ENCODE results near the gene DYNC1H1.

DNA sequence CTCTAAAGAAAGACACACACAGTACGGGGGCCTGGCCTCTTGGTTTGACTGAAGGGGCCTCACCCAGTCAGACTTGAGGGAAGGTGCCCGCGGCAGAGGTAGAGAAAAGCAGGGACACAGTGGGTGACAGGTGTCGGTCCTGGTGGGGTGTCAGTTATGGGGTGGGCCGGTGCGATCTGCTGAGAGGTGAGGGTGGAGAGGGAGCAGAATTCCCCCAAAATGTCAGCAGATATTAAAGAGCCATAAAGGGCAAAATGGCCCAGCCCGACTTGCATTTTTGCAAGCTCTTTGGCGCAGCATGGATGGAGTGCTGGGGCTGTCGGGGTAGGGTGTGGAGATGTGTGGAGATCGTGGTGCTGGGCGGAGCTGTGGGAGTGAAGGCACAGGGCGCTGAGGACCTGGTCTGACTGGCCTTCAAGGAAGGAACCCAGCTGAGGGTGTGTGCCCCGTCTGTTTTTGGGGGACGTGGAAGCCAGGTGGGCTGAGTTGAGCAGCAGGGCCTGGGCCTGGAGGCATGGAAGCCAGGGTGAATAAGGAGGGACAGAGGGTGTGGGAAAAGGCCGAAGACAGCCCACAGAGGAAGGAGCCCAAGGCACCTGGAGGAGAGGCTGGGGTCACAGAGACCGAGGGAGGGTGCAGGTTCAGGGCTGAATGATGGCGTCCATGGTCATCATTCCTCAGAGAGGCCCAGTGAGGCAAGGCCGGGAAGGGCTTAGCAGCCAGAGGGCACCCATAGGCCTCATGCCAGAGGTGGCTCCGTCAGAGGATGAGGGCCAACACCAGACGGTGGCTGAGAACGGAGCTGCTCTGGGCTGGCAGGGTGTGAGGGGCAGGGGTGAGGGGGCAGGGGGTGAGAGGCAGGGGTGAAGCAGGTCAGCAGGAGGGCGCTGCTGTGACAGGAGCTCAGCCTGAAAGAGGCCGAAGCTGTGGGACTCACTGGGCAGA is 48.2 kb upstream of the DYNC1H1 start:
- TF ChIP-seq, protein P1, sequence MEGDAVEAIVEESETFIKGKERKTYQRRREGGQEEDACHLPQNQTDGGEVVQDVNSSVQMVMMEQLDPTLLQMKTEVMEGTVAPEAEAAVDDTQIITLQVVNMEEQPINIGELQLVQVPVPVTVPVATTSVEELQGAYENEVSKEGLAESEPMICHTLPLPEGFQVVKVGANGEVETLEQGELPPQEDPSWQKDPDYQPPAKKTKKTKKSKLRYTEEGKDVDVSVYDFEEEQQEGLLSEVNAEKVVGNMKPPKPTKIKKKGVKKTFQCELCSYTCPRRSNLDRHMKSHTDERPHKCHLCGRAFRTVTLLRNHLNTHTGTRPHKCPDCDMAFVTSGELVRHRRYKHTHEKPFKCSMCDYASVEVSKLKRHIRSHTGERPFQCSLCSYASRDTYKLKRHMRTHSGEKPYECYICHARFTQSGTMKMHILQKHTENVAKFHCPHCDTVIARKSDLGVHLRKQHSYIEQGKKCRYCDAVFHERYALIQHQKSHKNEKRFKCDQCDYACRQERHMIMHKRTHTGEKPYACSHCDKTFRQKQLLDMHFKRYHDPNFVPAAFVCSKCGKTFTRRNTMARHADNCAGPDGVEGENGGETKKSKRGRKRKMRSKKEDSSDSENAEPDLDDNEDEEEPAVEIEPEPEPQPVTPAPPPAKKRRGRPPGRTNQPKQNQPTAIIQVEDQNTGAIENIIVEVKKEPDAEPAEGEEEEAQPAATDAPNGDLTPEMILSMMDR (optimal IDR thresholded peaks at IDR 0.05 in 1 of 3, IDR thresholded peaks at IDR 0.05 in 1 of 3, conservative IDR thresholded peaks at IDR 0.05 in 1 of 3; ENCODE audit: extremely low read depth in 1 of 3, insufficient read depth in 2 of 3, low read length in 3 of 3), result no peak
- TF ChIP-seq EZH2 (IDR thresholded peaks at IDR 0.05; ENCODE audit: low read length), result no peak
